Effector CD4-positive, alpha-beta T cell (primary cell): ENCODE results near the gene MARK2.

Experiments used
- DNase-seq: peaks from one replicate; pipeline ENCODE4 v3.0.0-alpha.2; 2020

The MARK2 gene

DNA sequence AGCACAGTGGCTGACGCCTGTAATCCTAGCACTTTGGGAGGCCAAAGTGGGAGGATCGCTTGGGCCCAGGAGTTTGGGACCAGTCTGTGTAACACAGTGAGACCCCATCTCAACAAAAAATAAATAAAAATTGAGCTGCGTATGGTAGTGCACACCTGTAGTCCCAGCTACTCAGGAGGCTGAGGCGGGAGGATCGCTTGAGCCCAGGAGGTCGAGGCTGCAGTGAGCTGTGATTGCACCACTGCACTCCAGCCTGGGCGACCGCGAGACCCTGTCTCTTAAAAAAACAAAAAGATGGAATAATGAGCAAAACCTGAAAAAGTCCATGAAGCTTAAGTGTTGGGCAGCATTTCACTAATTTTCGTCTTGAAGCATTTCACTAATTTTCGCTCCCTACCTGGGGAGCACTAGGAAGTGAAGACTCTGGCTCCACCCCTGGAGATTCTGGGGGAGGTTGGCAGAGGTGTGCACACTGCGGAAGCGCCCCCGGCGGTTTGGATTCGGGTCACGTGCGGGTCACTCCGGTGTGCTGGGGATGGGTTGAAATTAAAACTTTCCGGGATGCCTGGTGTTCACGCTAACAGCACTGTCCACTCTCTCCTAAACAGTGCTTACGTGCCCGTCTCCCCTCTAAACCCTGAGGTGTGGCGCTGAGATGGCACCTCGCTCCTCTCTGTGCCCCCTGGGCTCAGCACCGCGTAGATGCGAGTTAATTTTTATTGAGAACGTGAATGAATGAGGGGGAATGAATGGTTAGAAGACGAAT lies 99.0 kb downstream of the MARK2 start:
- DNase-seq: no peak

DNA sequence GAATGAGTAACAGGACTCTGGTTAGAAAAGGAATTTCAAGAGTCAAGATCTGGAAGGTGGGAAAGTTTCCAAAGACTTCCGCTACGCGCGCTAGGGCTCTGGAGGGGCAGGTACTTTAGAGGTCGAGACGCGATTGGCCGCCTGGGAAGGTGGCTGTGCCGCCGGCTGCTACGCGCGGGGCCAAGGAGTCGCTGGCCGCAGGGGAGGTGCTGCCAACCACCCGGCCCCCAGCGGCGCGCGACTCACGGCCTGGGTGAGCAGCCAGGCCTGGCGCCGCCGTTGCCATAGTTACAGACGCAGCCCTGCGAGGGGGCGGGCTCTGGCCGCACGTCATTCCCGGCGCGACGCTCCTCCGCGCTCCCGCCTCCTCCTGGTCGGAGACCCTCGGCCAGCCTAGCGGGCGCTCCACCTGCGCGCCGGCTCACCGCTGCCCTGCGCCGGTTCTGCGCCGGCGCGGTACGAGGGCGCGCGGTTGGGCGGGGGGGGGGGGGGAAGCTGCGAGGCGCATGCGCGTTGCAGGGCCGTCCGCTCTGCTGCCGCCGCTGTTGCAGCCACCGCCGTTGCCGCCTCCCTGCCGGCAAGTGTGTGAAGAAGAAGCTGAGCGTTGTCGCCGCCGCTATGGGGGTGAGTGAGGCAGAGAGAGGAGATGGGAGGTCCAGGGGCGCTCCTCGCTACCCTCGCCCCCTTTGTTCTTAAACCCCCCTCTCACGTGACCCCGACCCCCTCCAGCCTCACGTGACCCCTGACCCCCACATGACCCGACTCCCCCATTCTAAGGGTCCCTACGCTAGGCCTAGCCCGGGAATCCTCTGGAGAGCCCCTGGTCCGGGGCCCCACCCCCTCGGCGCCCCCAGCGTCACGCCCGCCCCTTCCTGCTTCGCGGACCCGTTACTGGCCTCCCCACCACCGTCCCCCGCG lies 99.8 kb downstream of the MARK2 start, which contains the start of gene NAA40:
Gene NAA40, plus strand, starts transcription at position 524 of the 918 bp plus-strand sequence. Its CDS starts 95 bp downstream, at position 619.
- DNase-seq: peak; percentile 92

DNA sequence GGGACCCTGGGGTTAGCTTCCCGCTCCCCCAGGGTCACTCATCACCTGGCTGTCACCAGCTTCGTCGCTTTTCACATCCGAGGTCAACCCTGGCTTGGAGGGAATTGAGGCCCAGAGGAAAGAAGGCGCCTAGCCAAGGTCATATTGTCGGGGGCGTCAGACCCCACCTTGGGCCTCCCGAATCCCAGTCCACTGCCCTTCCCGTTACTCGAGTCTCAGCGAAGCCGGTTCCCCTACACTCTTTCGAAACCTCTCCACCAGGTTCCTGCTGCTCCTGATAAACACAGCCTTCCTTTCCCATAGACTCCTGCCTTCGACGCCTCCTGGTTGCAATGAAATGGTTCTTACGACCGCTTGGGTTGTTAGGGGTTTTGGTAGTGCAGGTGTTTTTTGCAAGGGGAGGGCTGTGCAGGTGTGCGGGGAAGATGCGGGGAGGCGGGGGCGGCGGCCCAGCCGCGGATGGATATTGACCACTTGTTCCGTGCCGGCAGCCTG lies 100.5 kb downstream of the MARK2 start:
- no peak for DNase-seq

DNA sequence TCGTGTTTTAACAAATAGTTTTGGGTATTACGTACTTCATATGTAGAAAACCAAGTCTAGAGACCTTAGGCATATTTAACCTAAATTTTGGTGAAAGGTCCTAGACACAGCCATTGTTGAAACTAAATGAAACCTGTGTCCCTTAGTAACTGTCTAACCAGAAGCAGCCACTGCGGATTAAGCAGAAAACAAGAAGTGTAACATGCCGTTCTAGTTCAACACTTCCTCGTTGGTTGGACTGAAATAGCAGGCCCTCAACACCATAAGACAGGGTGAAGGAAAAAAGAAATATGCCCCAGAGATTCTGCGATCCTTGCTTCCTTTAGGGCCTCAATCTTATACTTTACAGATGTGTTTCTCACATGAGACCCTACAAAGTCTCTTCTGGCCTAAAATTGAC lies 101.9 kb downstream of the MARK2 start:
- DNase-seq: no peak

DNA sequence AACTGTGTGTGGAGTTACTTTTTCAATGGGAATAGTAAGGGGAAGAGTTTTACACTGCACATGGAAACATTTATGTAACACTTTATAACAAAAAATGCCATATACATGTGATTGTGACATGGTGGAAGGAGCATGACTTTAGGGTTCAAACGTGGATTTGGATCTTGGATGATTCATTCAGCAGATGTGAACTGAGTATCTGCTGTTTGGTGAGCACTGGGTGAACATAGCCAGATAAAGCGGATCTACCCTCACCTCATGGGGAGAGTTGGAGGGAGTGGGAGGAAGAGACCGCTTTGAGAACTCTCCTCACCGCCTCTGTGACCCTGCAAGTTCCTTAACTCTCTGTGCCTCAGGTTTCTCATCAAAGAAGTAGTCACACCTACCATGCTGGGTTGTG lies 103.0 kb downstream of the MARK2 start:
- no peak for DNase-seq

DNA sequence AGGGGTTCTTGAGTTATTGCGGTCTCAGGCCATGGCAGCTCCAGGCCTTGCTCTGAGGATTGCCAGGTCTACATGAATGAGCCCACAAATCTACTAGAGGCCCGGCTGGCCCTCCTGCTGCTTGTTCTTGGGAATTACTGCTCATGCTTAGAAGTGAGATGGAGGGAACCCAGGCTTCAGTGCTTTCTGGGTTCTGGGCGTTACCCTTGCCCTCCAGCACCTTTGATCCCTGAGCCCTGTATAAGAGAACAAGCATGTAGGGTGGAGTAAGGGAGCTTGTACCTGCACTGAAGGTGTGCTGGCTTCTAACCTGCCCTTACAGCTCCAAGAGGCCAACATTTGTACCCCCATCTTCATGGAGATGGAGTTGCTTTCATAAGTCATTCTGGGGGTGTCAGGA lies 103.9 kb downstream of the MARK2 start:
- DNase-seq: no peak

DNA sequence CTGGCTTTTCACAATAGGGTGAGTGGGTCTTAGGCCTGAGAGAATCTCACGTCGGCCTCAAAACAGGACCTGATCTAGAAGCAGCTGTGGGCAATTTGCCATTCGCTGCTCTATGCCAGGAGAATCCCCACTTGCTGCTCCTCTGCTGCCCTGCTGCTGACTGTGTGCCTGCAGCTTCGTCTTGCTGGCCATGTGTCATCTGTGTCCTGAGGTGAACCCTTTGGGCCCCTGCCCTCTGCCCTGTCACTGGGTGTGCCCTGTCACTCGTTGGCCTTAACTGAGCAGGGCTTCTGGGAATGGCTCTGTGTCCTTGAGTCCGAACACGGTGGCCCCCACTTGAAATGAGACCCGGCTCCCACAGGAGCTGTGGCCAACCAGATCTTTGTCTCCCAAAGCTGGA lies 106.1 kb downstream of the MARK2 start:
- no peak for DNase-seq

DNA sequence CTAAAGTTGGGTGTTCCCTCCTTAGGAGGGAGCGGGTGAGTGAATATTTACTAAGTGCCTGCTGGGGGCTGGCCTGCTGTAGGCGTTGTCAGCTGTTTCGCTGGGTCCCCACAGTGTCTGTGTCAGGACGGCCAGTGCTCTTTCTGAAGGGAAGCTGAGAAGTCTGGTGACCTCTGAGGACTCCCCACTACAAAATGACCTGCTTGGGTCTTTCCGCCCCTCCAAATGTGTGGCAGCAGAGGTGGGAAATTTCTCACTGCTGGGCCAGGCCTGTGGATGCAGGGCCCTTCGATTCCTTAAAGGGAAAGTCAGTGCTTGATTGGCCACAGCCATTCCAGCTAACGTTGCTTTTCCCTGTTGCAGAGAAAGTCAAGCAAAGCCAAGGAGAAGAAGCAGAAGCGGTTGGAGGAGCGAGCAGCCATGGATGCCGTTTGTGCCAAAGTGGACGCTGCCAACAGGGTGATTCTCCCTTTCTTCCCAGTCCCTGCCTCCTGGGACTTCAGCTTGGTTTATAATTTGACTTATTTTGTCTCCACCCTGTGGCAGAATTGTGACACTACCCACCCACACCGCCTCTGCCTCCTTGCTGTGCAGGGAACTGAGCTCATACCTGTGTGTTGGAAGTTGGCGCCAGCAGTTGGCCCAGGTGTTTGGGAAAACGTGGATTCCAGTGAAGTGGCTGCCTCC lies 106.7 kb downstream of the MARK2 start:
- peak; percentile 37 for DNase-seq

DNA sequence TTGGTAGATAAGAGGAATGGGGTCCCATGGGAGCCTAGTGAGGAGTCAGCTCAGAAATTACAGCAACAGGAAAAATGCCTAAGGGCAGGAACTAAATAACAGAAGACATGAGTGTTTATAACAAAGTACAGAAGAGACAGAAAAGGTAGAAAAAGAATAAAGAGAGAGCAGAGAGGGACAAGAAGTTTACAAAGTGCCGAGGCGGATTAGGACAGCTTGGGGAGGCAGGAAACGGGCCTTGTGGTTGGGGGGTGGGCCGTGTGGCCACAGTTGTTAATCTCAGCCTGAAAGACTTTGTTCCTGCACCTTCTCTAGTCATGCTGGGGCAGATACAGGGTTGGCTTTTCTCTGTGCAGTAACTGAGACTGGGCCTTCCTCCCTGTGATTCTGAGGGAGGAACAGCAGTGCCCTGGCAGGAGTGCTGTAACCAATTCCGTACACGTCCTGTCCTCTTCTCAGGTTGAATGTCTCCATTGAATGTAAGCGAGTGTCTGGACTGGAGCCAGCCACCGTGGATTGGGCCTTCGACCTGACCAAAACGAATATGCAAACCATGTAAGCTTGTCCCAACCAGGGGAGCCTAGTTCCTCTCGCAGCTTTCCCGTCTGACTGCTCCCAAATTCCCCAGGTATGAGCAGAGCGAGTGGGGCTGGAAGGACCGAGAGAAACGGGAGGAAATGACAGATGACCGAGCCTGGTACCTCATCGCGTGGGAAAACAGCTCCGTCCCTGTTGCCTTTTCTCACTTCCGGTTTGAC lies 113.0 kb downstream of the MARK2 start:
- no peak for DNase-seq

DNA sequence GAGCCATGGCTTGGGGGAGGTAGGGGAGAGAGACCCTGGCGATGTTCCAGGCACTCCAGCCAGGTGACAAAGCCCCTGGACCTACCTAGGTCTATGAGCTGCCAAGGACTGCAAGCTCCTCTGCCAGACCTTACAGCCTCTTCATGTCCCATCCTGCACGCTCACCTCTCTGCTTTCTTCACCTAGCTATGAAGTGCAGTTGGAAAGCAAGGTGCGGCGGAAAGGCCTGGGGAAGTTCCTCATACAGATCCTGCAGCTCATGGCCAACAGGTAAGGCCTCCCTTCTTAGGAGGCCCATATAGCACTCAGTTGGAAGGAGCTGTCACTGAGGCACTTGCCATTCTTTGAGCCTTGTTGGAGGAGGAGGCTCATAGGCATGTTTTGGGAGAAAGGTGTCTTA lies 113.7 kb downstream of the MARK2 start:
- DNase-seq: no peak

DNA sequence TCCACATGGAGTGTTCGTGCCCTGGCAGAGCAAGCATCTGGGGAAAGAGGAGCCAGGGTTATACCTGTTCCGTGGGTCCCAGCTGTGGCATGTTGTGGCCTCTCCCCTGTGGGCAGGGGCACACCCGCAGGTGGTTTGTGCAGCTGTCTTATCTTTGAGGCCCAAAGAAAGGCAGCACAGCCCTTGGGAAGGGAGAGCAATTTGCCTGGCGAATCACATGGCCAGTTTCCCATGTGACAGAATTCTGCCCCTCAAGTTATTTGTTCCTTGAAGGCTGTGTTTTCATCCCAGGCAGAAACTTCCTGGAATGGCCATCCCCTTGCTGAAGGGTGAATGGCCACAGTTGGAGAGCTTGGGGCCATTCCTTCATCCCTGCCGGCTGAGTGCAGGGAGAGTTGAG lies 119.1 kb downstream of the MARK2 start:
- DNase-seq: no peak
